ENCODE results near the gene MEGF10.

MEGF10 gene

DNA sequence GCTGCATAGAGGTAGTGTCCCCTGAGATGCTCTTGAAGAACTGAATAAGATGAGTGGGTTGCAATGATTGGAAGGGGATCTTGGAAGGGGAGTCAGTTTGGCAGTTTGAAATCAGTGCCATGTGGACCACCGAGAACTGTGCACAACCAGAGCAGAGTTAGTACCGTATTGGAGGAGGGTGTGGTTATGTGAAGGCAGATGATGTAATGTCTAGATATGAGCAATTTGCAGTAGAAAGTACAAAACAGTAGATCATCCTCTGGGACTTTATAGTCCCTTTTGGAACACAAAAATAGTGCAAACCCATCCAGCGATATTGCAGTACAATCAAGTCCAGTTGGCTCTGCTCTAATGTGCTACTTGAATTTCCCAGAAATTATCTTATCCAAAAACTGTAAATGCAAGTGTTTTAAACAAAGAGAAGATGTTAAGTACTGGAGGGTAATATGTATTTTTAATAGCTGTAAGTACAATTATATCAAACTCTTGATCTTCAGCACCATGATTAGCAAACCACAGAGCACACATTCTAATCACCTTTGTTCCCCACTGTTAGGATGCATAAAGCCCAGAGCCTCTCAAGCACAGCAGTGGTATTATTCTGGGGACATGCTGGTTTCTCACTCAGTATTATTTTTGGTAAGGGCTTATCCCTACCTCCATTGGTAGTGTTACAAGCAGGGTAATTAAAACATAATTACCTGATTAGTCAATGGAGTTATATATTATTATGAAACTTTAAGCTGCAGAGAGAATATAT is 41.5 kb downstream of the MEGF10 start:
- DNase-seq = no peak

- no peak for DNase-seq
Observed at GRCh38 chr5:127333483-127333882, 42.9 kb downstream of the MEGF10 start.

DNA sequence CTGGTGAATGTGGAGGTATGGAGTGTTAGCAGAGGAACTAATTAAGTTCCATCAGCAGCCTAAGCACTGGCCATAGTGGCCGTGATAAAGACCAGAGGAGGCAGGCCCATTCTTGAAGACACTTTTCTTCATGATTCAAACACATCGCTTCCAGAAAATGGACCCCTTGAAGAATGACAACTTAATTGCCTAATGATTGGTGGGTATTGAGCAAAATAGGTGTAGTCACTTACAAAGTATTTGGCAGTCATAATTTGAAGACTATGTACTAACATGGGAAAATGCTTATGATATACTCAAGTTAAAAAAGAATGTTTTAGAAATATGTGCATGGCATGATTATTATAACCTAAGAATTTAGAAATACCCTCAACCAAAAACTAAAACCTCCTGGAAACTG is 44.8 kb downstream of the MEGF10 start:
- no peak for DNase-seq

DNA sequence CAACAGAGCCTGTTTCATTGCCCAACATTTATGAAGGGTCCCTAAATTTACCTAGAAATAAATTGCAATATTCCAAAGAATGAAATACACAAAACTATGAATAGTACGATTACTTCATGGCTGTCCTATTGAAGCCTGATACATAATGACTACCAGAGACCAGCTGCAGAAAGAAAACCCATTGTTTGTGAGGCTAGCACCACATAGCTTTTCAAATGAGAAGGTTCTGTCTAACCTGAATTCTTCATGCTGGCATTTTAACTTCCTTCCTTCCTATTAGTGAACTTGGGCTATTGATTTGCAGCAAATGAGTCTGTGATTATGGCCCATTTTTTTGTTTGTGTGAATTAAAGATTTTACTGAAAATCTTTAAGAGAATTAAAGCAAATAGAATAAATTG is 47.3 kb downstream of the MEGF10 start:
- no peak for DNase-seq

- no peak for DNase-seq
Observed at GRCh38 chr5:127338501-127338900, 47.9 kb downstream of the MEGF10 start.

GRCh38 chr5:127340606-127341005 is 50.0 kb downstream of the MEGF10 start:
- DNase-seq = no peak

DNA sequence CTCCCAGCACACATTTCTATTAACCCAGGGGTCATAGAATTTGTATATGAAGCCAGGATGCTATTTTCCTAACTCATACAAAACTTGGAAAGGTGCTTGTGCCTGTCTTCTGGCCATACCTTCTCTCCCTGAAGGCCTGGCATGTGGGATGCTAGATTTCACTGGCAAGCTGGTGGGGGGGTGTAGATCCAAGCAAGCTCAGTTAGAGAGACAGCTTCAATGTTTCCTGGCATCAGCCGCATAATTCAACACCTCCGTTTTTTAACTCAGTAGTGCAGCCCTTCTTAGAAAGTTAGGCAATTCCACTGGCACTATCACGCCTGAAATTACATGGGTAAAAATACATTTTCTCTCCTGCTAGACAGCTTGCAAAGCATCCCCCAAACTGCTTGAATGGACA is 51.8 kb downstream of the MEGF10 start:
- DNase-seq = no peak

- no peak for DNase-seq
Observed at GRCh38 chr5:127343313-127343712, 52.7 kb downstream of the MEGF10 start.

DNA sequence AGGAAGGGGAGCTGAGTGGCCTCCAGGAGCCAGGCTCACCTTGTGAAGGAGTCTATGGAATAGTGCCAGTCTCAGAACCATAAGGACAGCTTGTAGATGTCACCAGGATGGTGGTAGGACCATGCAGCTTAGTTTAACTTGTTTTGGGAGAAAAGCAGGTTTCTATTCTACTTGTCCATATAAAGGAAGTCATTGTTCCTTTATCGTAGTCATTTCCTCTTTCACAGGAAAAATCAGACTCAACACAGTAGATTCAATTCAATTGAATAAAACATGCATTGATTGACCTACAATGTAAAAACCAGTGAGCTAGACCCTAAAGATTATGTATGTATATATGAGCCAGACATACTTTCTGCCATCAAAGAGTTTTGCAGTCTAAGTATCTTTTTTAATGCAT is 53.3 kb downstream of the MEGF10 start:
- DNase-seq = no peak

- no peak for DNase-seq
Observed at GRCh38 chr5:127344931-127345330, 54.3 kb downstream of the MEGF10 start.

- no peak for DNase-seq
Observed at GRCh38 chr5:127351418-127351817, 60.8 kb downstream of the MEGF10 start.

GRCh38 chr5:127352068-127352467 is 61.5 kb downstream of the MEGF10 start:
- DNase-seq = no peak

GRCh38 chr5:127353327-127353726 is 62.7 kb downstream of the MEGF10 start:
- no peak for DNase-seq

DNA sequence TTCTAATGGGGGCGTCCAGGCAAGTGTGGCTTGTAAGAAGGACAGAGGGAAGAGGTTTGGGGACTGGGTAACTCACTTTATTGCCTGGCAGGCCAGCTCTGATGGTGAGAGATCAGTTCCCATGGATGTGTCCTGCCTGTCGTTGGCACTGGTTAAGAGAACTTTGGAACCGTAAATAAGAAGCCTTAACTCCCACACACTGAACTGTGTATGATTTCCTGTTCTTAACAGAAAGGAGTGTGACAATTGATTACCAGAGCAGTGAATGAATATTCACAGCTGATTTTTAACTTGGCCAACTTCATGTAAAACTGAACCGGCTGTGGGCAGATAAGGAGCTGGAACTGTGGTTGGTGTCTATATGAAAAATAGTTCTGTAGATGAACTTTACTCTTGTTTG is 63.2 kb downstream of the MEGF10 start:
- DNase-seq = no peak

DNA sequence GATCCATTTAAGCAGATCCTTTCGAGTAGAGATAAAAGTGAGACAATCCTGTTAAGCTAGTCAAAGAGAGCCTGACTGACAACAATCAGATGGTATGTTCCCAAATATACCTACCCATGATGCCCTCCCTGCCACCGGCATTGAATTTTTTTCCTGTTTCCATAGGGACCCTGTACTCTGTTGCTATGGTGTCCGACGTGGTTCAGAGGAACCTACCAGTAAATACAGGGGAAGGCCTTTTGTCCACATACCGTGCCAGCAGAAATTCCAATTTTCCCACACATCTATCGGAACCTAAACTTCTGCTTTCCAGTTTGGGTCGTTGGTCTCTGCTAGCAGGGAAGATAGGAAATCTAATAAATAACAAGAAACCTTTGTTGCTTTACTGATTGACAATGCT is 64.7 kb downstream of the MEGF10 start:
- no peak for DNase-seq

- DNase-seq = no peak
Observed at GRCh38 chr5:127358284-127358683, 67.7 kb downstream of the MEGF10 start.

DNA sequence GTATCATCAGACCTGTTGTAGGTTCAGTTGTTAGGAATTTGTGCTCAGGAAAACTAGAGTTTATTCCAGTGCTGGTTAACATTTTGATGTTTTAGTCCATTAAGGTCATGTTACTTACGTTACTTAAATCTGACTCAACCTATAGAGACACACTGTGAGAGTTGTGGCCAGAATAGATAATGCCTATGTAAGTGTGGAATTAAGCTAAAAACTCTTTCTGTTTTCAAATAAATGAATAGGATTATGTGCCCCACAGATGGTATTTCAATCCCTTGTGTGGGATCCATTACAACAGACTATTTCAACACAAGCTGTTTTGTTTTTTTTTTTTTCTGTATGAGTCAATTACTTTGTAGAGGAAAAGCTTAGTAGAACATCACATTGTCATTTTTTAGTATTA is 68.1 kb downstream of the MEGF10 start:
- DNase-seq = no peak

- DNase-seq = no peak
Observed at GRCh38 chr5:127359502-127359901, 68.9 kb downstream of the MEGF10 start.

- no peak for DNase-seq
Observed at GRCh38 chr5:127363403-127363802, 72.8 kb downstream of the MEGF10 start.

GRCh38 chr5:127367029-127367428 is 76.4 kb downstream of the MEGF10 start:
- DNase-seq = no peak

DNA sequence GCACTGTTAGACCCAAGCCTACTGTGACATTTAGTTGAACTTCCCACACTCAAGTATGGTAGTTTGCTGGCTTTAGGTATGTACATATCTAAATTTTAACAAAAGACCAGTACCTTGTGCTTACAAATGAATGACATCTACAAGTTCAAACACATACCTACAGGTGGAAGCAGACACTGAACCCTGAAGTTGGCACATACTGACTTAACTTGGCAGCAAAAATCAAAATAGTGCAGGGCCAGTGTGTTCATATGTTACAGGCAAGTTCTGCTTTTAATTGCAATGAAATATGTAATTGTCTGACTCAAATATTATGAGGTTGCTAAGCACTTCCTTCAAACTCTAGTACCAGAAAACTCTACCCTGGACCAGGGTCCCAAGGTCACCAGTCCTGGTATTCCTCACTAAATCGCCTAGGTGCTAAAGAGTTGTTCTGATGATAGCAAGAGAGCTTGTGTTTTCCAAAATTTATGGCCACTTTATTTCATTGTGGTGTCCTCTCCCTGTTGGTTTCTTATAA is 77.4 kb downstream of the MEGF10 start:
- DNase-seq = no peak

GRCh38 chr5:127369796-127370195 is 79.2 kb downstream of the MEGF10 start:
- no peak for DNase-seq

DNA sequence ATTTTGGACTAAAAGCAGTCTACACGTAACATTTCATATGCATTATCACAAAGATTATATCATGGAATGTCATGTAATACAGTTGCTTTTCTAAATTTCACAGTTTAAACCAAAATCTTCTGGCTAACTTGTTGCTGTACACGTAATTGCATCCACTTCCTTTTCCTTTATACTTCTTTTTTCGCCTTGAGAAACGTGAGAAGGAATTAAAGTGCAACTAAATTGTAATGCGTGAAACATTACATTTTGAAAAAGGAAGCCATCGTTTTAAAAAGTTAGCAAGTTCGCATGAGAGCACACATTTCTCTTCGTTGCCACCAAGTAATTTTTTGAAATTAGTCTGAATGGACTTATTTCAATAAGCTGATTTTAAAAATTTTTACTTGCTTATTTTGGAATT is 80.0 kb downstream of the MEGF10 start:
- DNase-seq = no peak

DNA sequence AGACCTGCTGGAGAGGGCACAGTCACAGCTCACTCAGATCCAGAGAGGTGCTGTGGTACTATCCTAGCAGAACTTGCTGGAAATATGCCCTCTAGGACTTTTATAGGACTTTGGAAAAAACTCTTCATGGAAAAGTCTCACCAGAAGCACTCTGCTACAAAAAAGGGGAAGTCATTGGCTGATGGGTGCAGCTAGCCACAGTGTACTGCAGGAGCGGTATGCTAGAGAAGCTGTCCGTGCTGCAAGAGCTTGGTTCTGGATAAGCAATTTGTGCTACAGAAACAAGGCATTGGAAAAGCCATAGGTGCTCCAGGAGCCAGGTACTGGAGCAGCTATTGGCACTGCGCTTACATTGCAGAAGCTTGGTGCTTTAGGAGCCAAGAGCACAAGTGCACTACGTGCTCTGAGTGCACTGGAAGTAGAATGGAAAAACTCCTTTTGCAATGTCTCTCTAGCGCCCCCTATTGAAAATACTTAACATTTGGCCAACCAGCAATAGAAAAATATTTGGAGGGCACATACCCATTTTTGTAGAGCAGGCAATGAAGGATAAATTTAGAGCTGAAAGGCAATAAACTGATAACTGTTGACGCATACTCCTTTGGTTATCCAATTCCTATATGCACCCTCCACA is 83.4 kb downstream of the MEGF10 start:
- DNase-seq = no peak

GRCh38 chr5:127375124-127375523 is 84.5 kb downstream of the MEGF10 start:
- no peak for DNase-seq
